Cardiac muscle cell (in vitro differentiated cells and primary cell): ENCODE results near the gene EHMT1. TPM values are rescaled to one million over a fixed set of nuclear protein-coding genes. Genes with fewer than 3 reads are reported as not detected.
A peak's percentile ranks its signal among the peaks of the same experiment; 100 is the strongest.

Experiments
- DNase-seq, 2 donors: peaks; one replicate each; pipeline versions ENCODE4 v3.0.0 to v3.0.0-alpha.2; 2010 to 2017; ENCODE audit warnings: low read depth in 1 of 2, low spot score in 1 of 2
- H3K27ac ChIP-seq: fragments of 200-600 bp; sonication (generic); 2 replicates; pipeline ENCODE4 v1.5.1; 2016
- H3K27me3 ChIP-seq: fragments of 200-600 bp; sonication (generic); 2 replicates; pipeline ENCODE4 v1.6.0; 2016; ENCODE audit warnings: control low read depth
- H3K36me3 ChIP-seq: fragments of 200-600 bp; sonication (generic); 2 replicates; pipeline ENCODE4 v1.5.1; 2016; ENCODE audit warnings: control low read depth
- H3K4me1 ChIP-seq: fragments of 200-600 bp; sonication (generic); 2 replicates; pipeline ENCODE4 v1.8.1; 2017; ENCODE audit warnings: low read depth, mild to moderate bottlenecking, mixed run types
- H3K4me3 ChIP-seq: fragments of 200-600 bp; sonication (generic); 2 replicates; pipeline ENCODE4 v1.5.1; 2016; ENCODE audit warnings: mild to moderate bottlenecking
- H3K9me3 ChIP-seq: fragments of 200-600 bp; sonication (generic); 2 replicates; pipeline ENCODE4 v1.5.1; 2017; ENCODE audit warnings: low read depth, mild to moderate bottlenecking, control low read depth
- CTCF ChIP-seq: IDR thresholded peaks from 2 replicates; pipeline ENCODE4 v1.5.1; 2012; ENCODE audit warnings: low read depth, mild to moderate bottlenecking, low read length
- polyA plus RNA-seq: library from polyadenylated mRNA; unstranded; fragments of >200 nt; fragmentation: Nextera tagmentation; extraction: Ambion mirVana; gene quantifications from 2 replicates; pipeline ENCODE4 v1.2.1, GENCODE V29; 2016
- total RNA-seq: library from RNA; depleted of rRNA; stranded (reverse); fragments of >200 nt; gene quantifications from 2 replicates; pipeline ENCODE4 v1.2.3, GENCODE V29; 2016

Gene EHMT1
- total and polyA plus RNA-seq, 2 experiments from 2014 or later = 55.5 to 93.8 TPM

- Histone ChIP-seq H3K4me1 (peaks cover 4% of the 10 kb centered on the region), H3K4me3 (no peak overlapping the region)
- no peak for TF ChIP-seq CTCF
Measured at GRCh38 chr9:137588311-137588710, 30.5 kb upstream of the EHMT1 start.

GRCh38 chr9:137588891-137589290 lies 29.9 kb upstream of the EHMT1 start:
- Histone ChIP-seq H3K4me1 (peaks cover 4% of the 10 kb centered on the region), H3K4me3 (no peak overlapping the region), H3K27me3 (no peaks in the 10 kb centered on the region), H3K9me3 (no peaks in the 10 kb centered on the region), H3K36me3 (peaks cover 24% of the 10 kb centered on the region), H3K27ac (no peak overlapping the region)
- no peak for TF ChIP-seq CTCF
- no peak for DNase-seq

More at GRCh38 chr9:137588311-137588710, 30.5 kb upstream of the EHMT1 start:
- H3K36me3 ChIP-seq = peaks cover 24% of the 10 kb centered on the region
- no peak overlapping the region for H3K27ac ChIP-seq
- H3K9me3 ChIP-seq = no peaks in the 10 kb centered on the region
- H3K27me3 ChIP-seq = no peaks in the 10 kb centered on the region
- no peak for DNase-seq

- H3K36me3 ChIP-seq = peaks cover 24% of the 10 kb centered on the region
- DNase-seq = peak; percentile 23 to 54
- H3K4me1 ChIP-seq = peaks cover 4% of the 10 kb centered on the region
- no peaks in the 10 kb centered on the region for H3K9me3 ChIP-seq
- no peak for TF ChIP-seq CTCF
- H3K27ac ChIP-seq = no peak overlapping the region
- H3K27me3 ChIP-seq = no peaks in the 10 kb centered on the region
- peak overlapping the region; percentile 65 for H3K4me3 ChIP-seq
Measured at GRCh38 chr9:137589441-137590122, 29.2 kb upstream of the EHMT1 start.

GRCh38 chr9:137590123-137590468 lies 28.7 kb upstream of the EHMT1 start:
- Histone ChIP-seq H3K27ac (no peak overlapping the region), H3K27me3 (no peaks in the 10 kb centered on the region), H3K9me3 (no peaks in the 10 kb centered on the region), H3K4me3 (peak overlapping the region; percentile 65), H3K4me1 (peaks cover 4% of the 10 kb centered on the region), H3K36me3 (peaks cover 22% of the 10 kb centered on the region)
- TF ChIP-seq CTCF = no peak
- no peak for DNase-seq

- peaks cover 4% of the 10 kb centered on the region for H3K4me1 ChIP-seq
- peak; percentile 92 to 96 for DNase-seq
- no peak for TF ChIP-seq CTCF
- H3K36me3 ChIP-seq = peaks cover 19% of the 10 kb centered on the region
- no peaks in the 10 kb centered on the region for H3K27me3 ChIP-seq
- H3K4me3 ChIP-seq = peak within 1 kb of the TSS; percentile 92
- H3K27ac ChIP-seq = no peak within 1 kb of the TSS
- H3K9me3 ChIP-seq = no peaks in the 10 kb centered on the region
Measured at GRCh38 chr9:137590469-137591383, 28.1 kb upstream of the EHMT1 start, which contains the start of gene ZMYND19. Gene ZMYND19, minus strand, starts transcription at chr9:137590512. Its CDS starts 249 bp downstream, at chr9:137590263.
